B cell (primary cell): ENCODE data around the gene DISP1. TPM values are rescaled to one million over a fixed set of nuclear protein-coding genes. Genes with fewer than 3 reads are reported as not detected.

Source experiments
- ATAC-seq: fragments of 200-7000 bp; cut with Tn5 transposase; one replicate; pipeline ENCODE4 v1.10.0; 2021; ENCODE audit warnings: low read depth, mild to moderate bottlenecking, moderate number of reproducible peaks, moderate library complexity
- CTCF ChIA-PET: fragments of 350-600 bp; sonication (Branson Sonifier 250); formaldehyde crosslinking; loops from one replicate; lab custom pipeline; 2021; ENCODE audit warnings: antibody characterized with exemption, inconsistent platforms; lab: Charles Lee
- POLR2A ChIA-PET: fragments of 350-600 bp; sonication (Branson Sonifier 250); formaldehyde crosslinking; loops from one replicate; lab custom pipeline; 2021; ENCODE audit warnings: antibody characterized with exemption; lab: Charles Lee
- DNase-seq: peaks from one replicate; pipeline ENCODE4 v3.0.0; 2013
- H2AFZ ChIP-seq: 2 replicates; pipeline ENCODE4 v1.6.1; 2012; ENCODE audit warnings: mild to moderate bottlenecking, low read depth, low read length; ENCODE audit not compliant: insufficient read depth, poor library complexity, severe bottlenecking
- H3K27ac ChIP-seq, 2 donors: 1 replicate in 1 of 2; 2 replicates in 1 of 2; pipeline ENCODE4 v1.5.1; 2012 to 2013; ENCODE audit warnings: low read length in 2 of 2, mild to moderate bottlenecking in 2 of 2, moderate library complexity in 1 of 2
- H3K27me3 ChIP-seq, 4 experiments: fragments of 200-600 bp in 1 of 4; sonication (generic) in 1 of 4; replicated peaks in 1 of 4; 1 replicate in 2 of 4; 2 replicates in 2 of 4; pipeline versions ENCODE4 v1.6.1 to v1.7.0; 2013 to 2016; ENCODE audit warnings: low read length in 3 of 4, mild to moderate bottlenecking in 2 of 4, mixed read lengths in 1 of 4, moderate library complexity in 1 of 4; ENCODE audit not compliant: insufficient read depth in 4 of 4, control insufficient read depth in 3 of 4; ENCODE audit errors: control extremely low read depth in 1 of 4
- H3K36me3 ChIP-seq, 2 experiments: replicated peaks in 1 of 2; 1 replicate in 1 of 2; 2 replicates in 1 of 2; pipeline versions ENCODE4 v1.6.1 to v1.7.1; 2013; ENCODE audit warnings: low read length in 1 of 2; ENCODE audit not compliant: insufficient read depth in 2 of 2, control insufficient read depth in 1 of 2; ENCODE audit errors: control extremely low read depth in 1 of 2, extremely low read depth in 1 of 2
- H3K4me1 ChIP-seq, 2 donors: fragments of 200-600 bp in 1 of 2; sonication (generic) in 1 of 2; 1 replicate in 1 of 2; 2 replicates in 1 of 2; pipeline versions ENCODE4 v1.5.1 to v1.6.1; 2013 to 2017; ENCODE audit warnings: low read length in 2 of 2; ENCODE audit not compliant: control insufficient read depth in 2 of 2, insufficient read depth in 2 of 2
- H3K4me2 ChIP-seq: replicated peaks from 2 replicates; pipeline ENCODE3; 2012; ENCODE audit warnings: mild to moderate bottlenecking, low read depth, low read length; ENCODE audit not compliant: poor library complexity, severe bottlenecking
- H3K4me3 ChIP-seq, 5 experiments: fragments of 200-600 bp in 1 of 5; sonication (generic) in 1 of 5; 1 replicate in 3 of 5; 2 replicates in 2 of 5; pipeline versions ENCODE4 v1.5.1 to v1.7.0; 2011 to 2016; ENCODE audit warnings: low read length in 4 of 5, mild to moderate bottlenecking in 4 of 5, low read depth in 2 of 5, control low read depth in 1 of 5, moderate library complexity in 1 of 5; ENCODE audit not compliant: insufficient read depth in 1 of 5; ENCODE audit errors: control extremely low read depth in 1 of 5, extremely low read depth in 1 of 5
- H3K79me2 ChIP-seq: fragments of 200-600 bp; sonication (generic); one replicate; pipeline ENCODE4 v1.6.0; 2016; ENCODE audit warnings: low read length; ENCODE audit not compliant: control insufficient read depth, insufficient read depth
- H3K9ac ChIP-seq: fragments of 200-600 bp; sonication (generic); 2 replicates; pipeline ENCODE4 v1.6.1; 2017; ENCODE audit warnings: mild to moderate bottlenecking, low read length, moderate library complexity
- H3K9me3 ChIP-seq, 3 donors: one replicate each; pipeline versions ENCODE4 v1.6.1 to v1.7.1; 2013; ENCODE audit warnings: low read length in 2 of 3; ENCODE audit not compliant: control insufficient read depth in 2 of 3, insufficient read depth in 1 of 3; ENCODE audit errors: control extremely low read depth in 1 of 3
- H4K20me1 ChIP-seq: 2 replicates; pipeline ENCODE4 v1.6.0; 2012; ENCODE audit warnings: mild to moderate bottlenecking, low read length; ENCODE audit not compliant: insufficient read depth, control insufficient read depth, poor library complexity, severe bottlenecking
- H3K27ac Mint-ChIP-seq: one replicate; pipeline ENCODE4 v1.8.0; 2021; ENCODE audit warnings: mixed read lengths
- H3K27me3 Mint-ChIP-seq: one replicate; pipeline ENCODE4 v1.8.0; 2021; ENCODE audit warnings: mixed read lengths
- H3K4me1 Mint-ChIP-seq: one replicate; pipeline ENCODE4 v1.8.0; 2021; ENCODE audit warnings: mixed read lengths
- H3K4me3 Mint-ChIP-seq: one replicate; pipeline ENCODE4 v1.8.0; 2021; ENCODE audit warnings: mixed read lengths
- H3K9me3 Mint-ChIP-seq: one replicate; pipeline ENCODE4 v1.8.0; 2022; ENCODE audit warnings: mixed read lengths; ENCODE audit not compliant: insufficient read depth
- EZH2 ChIP-seq: IDR thresholded peaks from 2 replicates; pipeline ENCODE4 v1.6.1; 2012; ENCODE audit warnings: borderline replicate concordance, low read depth, mild to moderate bottlenecking, moderate library complexity, low read length; ENCODE audit not compliant: insufficient read depth, poor library complexity, severe bottlenecking
- WGBS: methylation state at CpG from one replicate; pipeline ENCODE4 v1.1.5; 2013; ENCODE audit warnings: missing lambda C conversion rate; ENCODE audit not compliant: insufficient coverage; 5-methylcytosine and 5-hydroxymethylcytosine counted together
- intact Hi-C: fragments of 100-400 bp; cut with micrococcal nuclease; formaldehyde crosslinking; loops from one replicate; pipeline ENCODE4 v1.10.0; 2022
- polyA plus RNA-seq: library from polyadenylated mRNA; depleted of rRNA; stranded (reverse); fragments of >200 nt; gene quantifications from 2 replicates; pipeline ENCODE4 v1.2.3, GENCODE V29; 2012
- total RNA-seq, 2 donors: library from RNA; stranded (reverse); fragments of 120-200 nt in 1 of 2; gene quantifications; 1 replicate in 1 of 2; 2 replicates in 1 of 2; pipeline versions ENCODE4 v1.2.3 to v1.2.4, GENCODE V29; 2013 to 2022
- TF ChIP-seq, protein P1 (sequence below): fragments of 200-600 bp; IDR thresholded peaks from one replicate; pipeline ENCODE4 v1.8.0; 2022; ENCODE audit warnings: antibody characterized with exemption, mild to moderate bottlenecking

The DISP1 gene
- total and polyA plus RNA-seq, 2 donors (not counting 1 experiment from before 2014, with no cell fraction given) = 6.6 to 12.0 TPM

GRCh38 chr1:222783051-222783450, 31.8 kb upstream of the DISP1 start:
- no peak overlapping the region for H3K4me3 ChIP-seq
- no peak overlapping the region for H3K9ac ChIP-seq
- Mint-ChIP-seq H3K27me3 (no peaks in the 10 kb centered on the region), H3K4me3 (no peak overlapping the region), H3K4me1 (peaks cover 39% of the 10 kb centered on the region), H3K9me3 (peaks cover 4% of the 10 kb centered on the region), H3K27ac (no peak overlapping the region)
- H3K27me3 ChIP-seq = no peaks in the 10 kb centered on the region
- H3K4me2 ChIP-seq = no peak overlapping the region
- H3K27ac ChIP-seq = no peak overlapping the region
- no peak for DNase-seq
- intact Hi-C loops = no loop called here
- ChIA-PET POLR2A (interaction anchor here (0.6 kb wide), 1 partner anchor 15 kb away, joined by 4 read pairs; no protein-coding TSS in a partner anchor), CTCF (interaction anchor here (1.1 to 1.4 kb wide), 2 partner anchors 10 to 44 kb away, joined by 3 to 4 read pairs; no protein-coding TSS in a partner anchor)
- H3K9me3 ChIP-seq = peaks cover 0 to 1% (median 0%) of the 10 kb centered on the region in 3 donors
- no peaks in the 10 kb centered on the region for H4K20me1 ChIP-seq
- no peaks in the 10 kb centered on the region for H3K36me3 ChIP-seq
- H3K4me1 ChIP-seq = peaks cover 7 to 8% of the 10 kb centered on the region in 2 donors
- H3K79me2 ChIP-seq = no peaks in the 10 kb centered on the region
- no peak for ATAC-seq
- TF ChIP-seq, protein P1, sequence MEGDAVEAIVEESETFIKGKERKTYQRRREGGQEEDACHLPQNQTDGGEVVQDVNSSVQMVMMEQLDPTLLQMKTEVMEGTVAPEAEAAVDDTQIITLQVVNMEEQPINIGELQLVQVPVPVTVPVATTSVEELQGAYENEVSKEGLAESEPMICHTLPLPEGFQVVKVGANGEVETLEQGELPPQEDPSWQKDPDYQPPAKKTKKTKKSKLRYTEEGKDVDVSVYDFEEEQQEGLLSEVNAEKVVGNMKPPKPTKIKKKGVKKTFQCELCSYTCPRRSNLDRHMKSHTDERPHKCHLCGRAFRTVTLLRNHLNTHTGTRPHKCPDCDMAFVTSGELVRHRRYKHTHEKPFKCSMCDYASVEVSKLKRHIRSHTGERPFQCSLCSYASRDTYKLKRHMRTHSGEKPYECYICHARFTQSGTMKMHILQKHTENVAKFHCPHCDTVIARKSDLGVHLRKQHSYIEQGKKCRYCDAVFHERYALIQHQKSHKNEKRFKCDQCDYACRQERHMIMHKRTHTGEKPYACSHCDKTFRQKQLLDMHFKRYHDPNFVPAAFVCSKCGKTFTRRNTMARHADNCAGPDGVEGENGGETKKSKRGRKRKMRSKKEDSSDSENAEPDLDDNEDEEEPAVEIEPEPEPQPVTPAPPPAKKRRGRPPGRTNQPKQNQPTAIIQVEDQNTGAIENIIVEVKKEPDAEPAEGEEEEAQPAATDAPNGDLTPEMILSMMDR = no peak
- TF ChIP-seq EZH2 = no peak
- H2AFZ ChIP-seq = no peak overlapping the region

- Histone ChIP-seq H3K27ac (no peak overlapping the region), H3K9me3 (peaks cover 1 to 3% (median 3%) of the 10 kb centered on the region in 3 donors), H3K36me3 (no peaks in the 10 kb centered on the region), H3K27me3 (no peaks in the 10 kb centered on the region), H3K4me3 (no peak overlapping the region), H3K9ac (no peak overlapping the region), H2AFZ (peak overlapping the region; percentile 12), H3K4me2 (no peak overlapping the region), H3K79me2 (no peaks in the 10 kb centered on the region), H4K20me1 (no peaks in the 10 kb centered on the region), H3K4me1 (peaks cover 17 to 18% of the 10 kb centered on the region in 2 donors)
- Mint-ChIP-seq H3K4me1 (peaks cover 51% of the 10 kb centered on the region), H3K27ac (no peak overlapping the region), H3K27me3 (no peaks in the 10 kb centered on the region), H3K4me3 (no peak overlapping the region), H3K9me3 (peaks cover 4% of the 10 kb centered on the region)
- DNase-seq (no peak), ATAC-seq (no peak)
- intact Hi-C loops = no loop called here
- ChIA-PET POLR2A (no interaction called here), CTCF (interaction anchor here (1.3 kb wide), 1 partner anchor 52 kb away, joined by 3 read pairs; no protein-coding TSS in a partner anchor)
- WGBS = no CpG with 5 or more reads among the region's 3 CpGs
- TF ChIP-seq, protein P1 = no peak
- TF ChIP-seq EZH2 = no peak
Measured at GRCh38 chr1:222784371-222784770, 30.5 kb upstream of the DISP1 start.
